Nucleus accumbens (tissue), 56 donors: ENCODE data around the gene CMTM5.
"Not testable (repeated sequence)": the region's sequence is repeated elsewhere in the genome, so short reads cannot be mapped to it uniquely, and the experiment has no call there.

Experiments used
- DNase-seq, 56 donors: peaks; one replicate each; lab custom pipeline; 2025; lab: John Stamatoyannopoulos, UW

The CMTM5 gene

GRCh38 chr14:23409966-23410635 lies 33.3 kb downstream of the CMTM5 start:
- DNase-seq, result no peak

- no peak for DNase-seq
Observed at GRCh38 chr14:23411563-23412525, 35.0 kb downstream of the CMTM5 start.

- no peak for DNase-seq
Observed at GRCh38 chr14:23413681-23414080, 36.8 kb downstream of the CMTM5 start.

- DNase-seq, result no peak
Observed at GRCh38 chr14:23414254-23414653, 37.4 kb downstream of the CMTM5 start.

- no peak for DNase-seq
Observed at GRCh38 chr14:23414906-23415820, 38.3 kb downstream of the CMTM5 start.

- peak in 5 of 56 donors; percentile 6 to 32 (median 13) for DNase-seq
Observed at GRCh38 chr14:23415821-23416778, 39.3 kb downstream of the CMTM5 start.

GRCh38 chr14:23416801-23417200 lies 40.0 kb downstream of the CMTM5 start:
- DNase-seq, result no peak

GRCh38 chr14:23417269-23417668 lies 40.4 kb downstream of the CMTM5 start:
- DNase-seq, result not testable (repeated sequence)

- DNase-seq, result no peak
Observed at GRCh38 chr14:23418021-23418420, 41.2 kb downstream of the CMTM5 start.

GRCh38 chr14:23419646-23420045 lies 42.8 kb downstream of the CMTM5 start:
- DNase-seq, result not testable (repeated sequence)

GRCh38 chr14:23421594-23421993 lies 44.7 kb downstream of the CMTM5 start:
- DNase-seq, result no peak

- no peak for DNase-seq
Observed at GRCh38 chr14:23423657-23424056, 46.8 kb downstream of the CMTM5 start.

- no peak for DNase-seq
Observed at GRCh38 chr14:23425169-23425568, 48.3 kb downstream of the CMTM5 start.

GRCh38 chr14:23425798-23426197 lies 49.0 kb downstream of the CMTM5 start:
- DNase-seq, result not testable (repeated sequence)

- no peak for DNase-seq
Observed at GRCh38 chr14:23428686-23429495, 52.0 kb downstream of the CMTM5 start.
